Measurements from ENCODE around the gene PLCXD1. TPM values are rescaled to one million over a fixed set of nuclear protein-coding genes. Genes with fewer than 3 reads are reported as not detected.

The PLCXD1 gene
- total and polyA plus RNA-seq, 4 donors, result 2.6 to 25.7 (median 12.8) TPM

- TF ChIP-seq REST (IDR thresholded peaks at IDR 0.05) (no peak), HNF4G (IDR thresholded peaks at IDR 0.05) (no peak), YY1 (IDR thresholded peaks at IDR 0.05) (no peak), GABPA (IDR thresholded peaks at IDR 0.05 in 1 of 2, conservative IDR thresholded peaks at IDR 0.05 in 1 of 2) (no peak), FOXA1 (IDR thresholded peaks at IDR 0.05) (no peak), SP1 (IDR thresholded peaks at IDR 0.05) (no peak), ATF3 (IDR thresholded peaks at IDR 0.05) (no peak), ZBTB33 (IDR thresholded peaks at IDR 0.05) (no peak), CTCF (IDR thresholded peaks at IDR 0.05; ENCODE audit: low read depth, low read length, missing input control) (no peak), FOXA2 (IDR thresholded peaks at IDR 0.05) (no peak), TAF1 (conservative IDR thresholded peaks at IDR 0.05) (no peak), JUND (IDR thresholded peaks at IDR 0.05) (no peak), EGR1 (IDR thresholded peaks at IDR 0.05; ENCODE audit: low read depth in 2 of 2) (no peak), NR2F2 (IDR thresholded peaks at IDR 0.05) (no peak), MAX (IDR thresholded peaks at IDR 0.05) (no peak), HNF4A (conservative IDR thresholded peaks at IDR 0.05) (no peak), RXRA (IDR thresholded peaks at IDR 0.05) (no peak), RAD21 (IDR thresholded peaks at IDR 0.05) (no peak)
- WGBS, result 98% methylated on average over 34 of the region's 34 CpGs
- H3K4me3 ChIP-seq (ENCODE audit: low read depth in 1 of 3, low read length in 3 of 3), result no peak overlapping the region
- H3K4me1 ChIP-seq (ENCODE audit: control insufficient read depth in 4 of 4, insufficient read depth in 4 of 4, low read length in 3 of 4), result peaks cover 0 to 2% (median 0%) of the 10 kb centered on the region in 4 donors
- H3K27ac ChIP-seq (ENCODE audit: low read depth in 1 of 2, low read length in 2 of 2), result no peak overlapping the region
- no peaks in the 10 kb centered on the region for H3K9me3 ChIP-seq (ENCODE audit: control insufficient read depth in 4 of 4, low read length in 3 of 4)
- H3K9ac ChIP-seq (ENCODE audit: low read depth in 1 of 2, low read length in 2 of 2), result no peak overlapping the region
- peaks cover 7 to 47% (median 36%) of the 10 kb centered on the region in 4 donors for H3K36me3 ChIP-seq (ENCODE audit: control insufficient read depth in 4 of 4, insufficient read depth in 3 of 4, low read depth in 1 of 4, low read length in 3 of 4)
- DNase-seq (ENCODE audit: low spot score), result no peak
- H3K27me3 ChIP-seq (ENCODE audit: control insufficient read depth in 4 of 4, insufficient read depth in 4 of 4, low read length in 3 of 4), result no peaks in the 10 kb centered on the region
Observed at GRCh38 chrX:314049-314448, 32.9 kb downstream of the PLCXD1 start.

Measured in liver (tissue), 9 donors.